KMS-11 (cell line): Measurements from ENCODE around the gene GLT6D1.
"Not testable (repeated sequence)": the region's sequence is repeated elsewhere in the genome, so short reads cannot be mapped to it uniquely, and the experiment has no call there.

ENCODE experiments used
- H2AFZ ChIP-seq: fragments of 200-600 bp; sonication (generic); 2 replicates; pipeline ENCODE4 v1.6.1; 2016; ENCODE audit warnings: antibody characterized with exemption, mixed run types, low read depth
- H3K27ac ChIP-seq: fragments of 200-600 bp; sonication (generic); 2 replicates; pipeline ENCODE4 v1.6.1; 2016; ENCODE audit warnings: mild to moderate bottlenecking, mixed run types
- H3K27me3 ChIP-seq: fragments of 200-600 bp; sonication (generic); 2 replicates; pipeline ENCODE4 v1.6.1; 2017; ENCODE audit warnings: mild to moderate bottlenecking, low read depth, mixed run types, moderate library complexity; ENCODE audit not compliant: insufficient read depth
- H3K36me3 ChIP-seq: fragments of 200-600 bp; sonication (generic); 2 replicates; pipeline ENCODE4 v1.6.1; 2017; ENCODE audit warnings: mild to moderate bottlenecking, mixed run types; ENCODE audit not compliant: insufficient read depth
- H3K4me1 ChIP-seq: fragments of 200-600 bp; sonication (generic); 2 replicates; pipeline ENCODE4 v1.6.1; 2016; ENCODE audit warnings: mild to moderate bottlenecking, low read depth, mixed run types; ENCODE audit not compliant: poor library complexity, severe bottlenecking
- H3K4me2 ChIP-seq: fragments of 200-600 bp; sonication (generic); 2 replicates; pipeline ENCODE4 v1.7.0; 2016; ENCODE audit warnings: mild to moderate bottlenecking, mixed run types
- H3K4me3 ChIP-seq: fragments of 200-600 bp; sonication (generic); IDR thresholded peaks from 2 replicates; pipeline ENCODE4 v1.6.1; 2017; ENCODE audit warnings: low read depth, low read length, mixed read lengths; ENCODE audit not compliant: insufficient read depth
- H3K79me2 ChIP-seq: fragments of 200-600 bp; sonication (generic); 2 replicates; pipeline ENCODE4 v1.6.1; 2016; ENCODE audit warnings: low read depth, mixed run types; ENCODE audit not compliant: insufficient read depth
- H3K9ac ChIP-seq: fragments of 200-600 bp; sonication (generic); 2 replicates; pipeline ENCODE4 v1.6.1; 2016; ENCODE audit warnings: mild to moderate bottlenecking, mixed run types
- H4K20me1 ChIP-seq: fragments of 200-600 bp; sonication (generic); 2 replicates; pipeline ENCODE4 v1.6.1; 2016; ENCODE audit warnings: mild to moderate bottlenecking, mixed run types; ENCODE audit not compliant: insufficient read depth
- CTCF ChIP-seq: fragments of 200-600 bp; sonication (generic); conservative IDR thresholded peaks from 2 replicates; pipeline ENCODE4 v1.6.1; 2017; ENCODE audit warnings: low read depth, mild to moderate bottlenecking, antibody characterized with exemption, low read length, moderate library complexity, mixed read lengths

GLT6D1 gene

GRCh38 chr9:135677641-135678168 is 38.4 kb upstream of the GLT6D1 start:
- no peaks in the 10 kb centered on the region for H3K36me3 ChIP-seq
- H3K4me3 ChIP-seq = no peak overlapping the region
- TF ChIP-seq CTCF = no peak
- H3K9ac ChIP-seq = no peak overlapping the region
- no peak overlapping the region for H3K4me2 ChIP-seq
- peaks cover 61% of the 10 kb centered on the region for H3K27me3 ChIP-seq
- H3K4me1 ChIP-seq = no peaks in the 10 kb centered on the region
- H3K79me2 ChIP-seq = no peaks in the 10 kb centered on the region
- H4K20me1 ChIP-seq = no peaks in the 10 kb centered on the region
- no peak overlapping the region for H2AFZ ChIP-seq
- no peak overlapping the region for H3K27ac ChIP-seq

GRCh38 chr9:135676891-135677290 is 37.6 kb upstream of the GLT6D1 start:
- Histone ChIP-seq H3K9ac (no peak overlapping the region), H3K79me2 (no peaks in the 10 kb centered on the region), H2AFZ (no peak overlapping the region), H3K4me2 (no peak overlapping the region), H3K27ac (no peak overlapping the region), H4K20me1 (no peaks in the 10 kb centered on the region), H3K36me3 (no peaks in the 10 kb centered on the region), H3K27me3 (peaks cover 59% of the 10 kb centered on the region), H3K4me1 (no peaks in the 10 kb centered on the region), H3K4me3 (no peak overlapping the region)
- no peak for TF ChIP-seq CTCF

- H4K20me1 ChIP-seq = no peaks in the 10 kb centered on the region
- no peaks in the 10 kb centered on the region for H3K36me3 ChIP-seq
- no peak overlapping the region for H2AFZ ChIP-seq
- H3K27me3 ChIP-seq = peaks cover 52% of the 10 kb centered on the region
- TF ChIP-seq CTCF = no peak
- H3K27ac ChIP-seq = no peak overlapping the region
- no peak overlapping the region for H3K9ac ChIP-seq
- H3K79me2 ChIP-seq = no peaks in the 10 kb centered on the region
- H3K4me2 ChIP-seq = no peak overlapping the region
- no peaks in the 10 kb centered on the region for H3K4me1 ChIP-seq
- H3K4me3 ChIP-seq = no peak overlapping the region
These were observed 35.6 kb upstream of the GLT6D1 start for GRCh38 chr9:135674977-135675376.

GRCh38 chr9:135673941-135674340 is 34.6 kb upstream of the GLT6D1 start:
- H3K79me2 ChIP-seq = no peaks in the 10 kb centered on the region
- no peaks in the 10 kb centered on the region for H3K4me1 ChIP-seq
- no peaks in the 10 kb centered on the region for H4K20me1 ChIP-seq
- no peak overlapping the region for H2AFZ ChIP-seq
- no peak overlapping the region for H3K4me2 ChIP-seq
- no peaks in the 10 kb centered on the region for H3K36me3 ChIP-seq
- TF ChIP-seq CTCF = no peak
- peaks cover 52% of the 10 kb centered on the region for H3K27me3 ChIP-seq
- no peak overlapping the region for H3K4me3 ChIP-seq
- H3K27ac ChIP-seq = no peak overlapping the region
- H3K9ac ChIP-seq = no peak overlapping the region

- not testable (repeated sequence) for H3K4me2 ChIP-seq, H3K4me3 ChIP-seq, H2AFZ ChIP-seq, H3K4me1 ChIP-seq, H3K27ac ChIP-seq, H3K9ac ChIP-seq, H4K20me1 ChIP-seq, H3K79me2 ChIP-seq, H3K36me3 ChIP-seq
- H3K27me3 ChIP-seq = peaks cover 52% of the 10 kb centered on the region
These were observed 33.4 kb upstream of the GLT6D1 start for GRCh38 chr9:135672786-135673185.
